K562 (cell line): ENCODE measurements around the gene SLAMF7. TPM values are rescaled to one million over a fixed set of nuclear protein-coding genes. Genes with fewer than 3 reads are reported as not detected.

Experiments
- ATAC-seq: fragments of 200-7000 bp; cut with Tn5 transposase; 3 replicates; pipeline ENCODE4 v1.9.1; 2020; ENCODE audit warnings: moderate library complexity
- BruUV-seq: library from RNA; stranded (reverse); fragments of 400-500 nt; replicated peaks from 2 replicates; lab custom pipeline; 2021; lab: Mats Ljungman, UMichigan
- CTCF ChIA-PET: fragments of 300-600 bp; formaldehyde crosslinking; extraction: SDS; loops from one replicate; lab custom pipeline; 2021; ENCODE audit warnings: low intra/inter-chr PET ratio; lab: Yijun Ruan, JAX
- POLR2A ChIA-PET: fragments of 300-600, 350-650 bp; sonication (Branson Sonifier 250); formaldehyde crosslinking; extraction: SDS; loops from one replicate; lab custom pipeline; 2021; ENCODE audit warnings: antibody characterized with exemption, inconsistent platforms; lab: Yijun Ruan, JAX
- DNase-seq, 4 experiments: peaks; one replicate each; pipeline versions ENCODE4 v3.0.0 to v3.0.0-alpha.2; 2011 to 2018; ENCODE audit warnings: low spot score in 3 of 4, mixed read lengths in 3 of 4; ENCODE audit errors: extremely low read depth in 1 of 4
- FAIRE-seq: peaks from 2 replicates; lab custom pipeline; 2011; peaks lifted over from hg19 to GRCh38; lab: Jason Lieb, UNC
- H2AFZ ChIP-seq: 2 replicates; pipeline ENCODE4 v1.6.0; 2011; ENCODE audit warnings: low read depth, low read length, control low read depth, inconsistent platforms
- H3K27ac ChIP-seq: fragments of 200-600 bp; 3 replicates; pipeline ENCODE4 v1.8.0; 2011; ENCODE audit warnings: low read depth, mild to moderate bottlenecking, control low read depth, inconsistent platforms, low read length, moderate library complexity, mixed read lengths; ENCODE audit errors: extremely low read depth
- H3K27me3 ChIP-seq, 2 experiments: fragments of 300-600 bp in 1 of 2; 2 replicates in 1 of 2; 3 replicates in 1 of 2; pipeline versions ENCODE4 v1.6.0 to v1.8.0; 2011; ENCODE audit warnings: inconsistent platforms in 2 of 2, low read length in 2 of 2, mild to moderate bottlenecking in 1 of 2, mixed read lengths in 1 of 2, moderate library complexity in 1 of 2; ENCODE audit not compliant: control insufficient read depth in 2 of 2, insufficient read depth in 2 of 2
- H3K36me3 ChIP-seq: fragments of 300-600 bp; 3 replicates; pipeline ENCODE4 v1.8.0; 2011; ENCODE audit warnings: mild to moderate bottlenecking, low read length, inconsistent platforms; ENCODE audit not compliant: control insufficient read depth, insufficient read depth
- H3K4me1 ChIP-seq, 2 experiments: fragments of 200-600 bp in 1 of 2; replicated peaks in 1 of 2; 2 replicates in 1 of 2; 3 replicates in 1 of 2; pipeline versions ENCODE4 v1.5.1 to v1.8.0; 2011; ENCODE audit warnings: inconsistent platforms in 2 of 2, low read length in 2 of 2, mild to moderate bottlenecking in 1 of 2, mixed read lengths in 1 of 2, moderate library complexity in 1 of 2; ENCODE audit not compliant: control insufficient read depth in 2 of 2, insufficient read depth in 2 of 2
- H3K4me2 ChIP-seq: 2 replicates; pipeline ENCODE4 v1.6.1; 2011; ENCODE audit warnings: low read length, control low read depth, inconsistent platforms, mixed read lengths; ENCODE audit not compliant: insufficient read depth
- H3K4me3 ChIP-seq: fragments of 200-600 bp; sonication (generic), shearing (Covaris generic); 2 replicates; pipeline ENCODE4 v1.5.1; 2016; ENCODE audit warnings: control low read depth, inconsistent platforms
- H3K79me2 ChIP-seq: fragments of 200-600 bp; 3 replicates; pipeline ENCODE4 v1.8.0; 2011; ENCODE audit warnings: low read length, inconsistent platforms; ENCODE audit not compliant: control insufficient read depth, insufficient read depth
- H3K9ac ChIP-seq, 2 experiments: 2 replicates each; pipeline versions ENCODE4 v1.6.0 to v1.6.1; 2011; ENCODE audit warnings: low read depth in 2 of 2, low read length in 2 of 2, control low read depth in 1 of 2, inconsistent platforms in 1 of 2, mild to moderate bottlenecking in 1 of 2, mixed read lengths in 1 of 2; ENCODE audit not compliant: insufficient read depth in 1 of 2
- H3K9me1 ChIP-seq: one replicate; pipeline ENCODE4 v1.6.0; 2011; ENCODE audit warnings: inconsistent platforms, mild to moderate bottlenecking, low read length, moderate library complexity; ENCODE audit not compliant: control insufficient read depth, insufficient read depth
- H3K9me3 ChIP-seq: replicated peaks from 2 replicates; pipeline ENCODE4 v1.5.1; 2011; ENCODE audit warnings: low read depth, low read length, inconsistent platforms; ENCODE audit not compliant: control insufficient read depth, insufficient read depth
- H4K20me1 ChIP-seq: replicated peaks from 2 replicates; pipeline ENCODE4 v1.6.1; 2011; ENCODE audit warnings: low read length, inconsistent platforms, mixed read lengths; ENCODE audit not compliant: control insufficient read depth, insufficient read depth
- GABPA ChIP-seq: fragments of 200-800 bp; sonication (Bioruptor generic); conservative IDR thresholded peaks from 2 replicates; pipeline ENCODE4 v1.6.1; 2016; ENCODE audit warnings: low read depth, missing genetic modification characterization, missing compliant biosample characterization
- MEF2D ChIP-seq: conservative IDR thresholded peaks from 2 replicates; pipeline ENCODE4 v1.6.1; 2016; ENCODE audit warnings: low read depth, missing genetic modification characterization, missing compliant biosample characterization
- RBM39 ChIP-seq: fragments of 200-400 bp; formaldehyde crosslinking; optimal IDR thresholded peaks from 2 replicates; pipeline ENCODE3; 2018; ENCODE audit warnings: low read depth, low read length
- STAT5B ChIP-seq: fragments of 250-450 bp; sonication (Bioruptor Pico); IDR thresholded peaks from 2 replicates; pipeline ENCODE4 v1.8.0; 2021; ENCODE audit warnings: mild to moderate bottlenecking, inconsistent platforms
- TGIF2 ChIP-seq: sonication (generic); formaldehyde crosslinking; IDR thresholded peaks from 2 replicates; pipeline ENCODE4 v1.8.1; 2022; ENCODE audit warnings: mild to moderate bottlenecking, missing genetic modification reagents, moderate library complexity
- YY1 ChIP-seq, 3 experiments: IDR thresholded peaks; 2 replicates each; pipeline ENCODE4 v1.6.1; 2011; ENCODE audit warnings: low read length in 2 of 3, mild to moderate bottlenecking in 2 of 3, moderate library complexity in 2 of 3, borderline replicate concordance in 1 of 3, control low read depth in 1 of 3, low read depth in 1 of 3; ENCODE audit not compliant: insufficient read depth in 3 of 3, insufficient replicate concordance in 2 of 3, control insufficient read depth in 1 of 3, insufficient read length in 1 of 3; ENCODE audit errors: extremely low read depth in 1 of 3
- ZBTB17 ChIP-seq: fragments of 450-650 bp; formaldehyde crosslinking; IDR thresholded peaks from 2 replicates; pipeline ENCODE4 v1.4.0; 2020; ENCODE audit warnings: mild to moderate bottlenecking
- ZNF717 ChIP-seq: fragments of 250-450 bp; sonication (Bioruptor Pico); IDR thresholded peaks from 2 replicates; pipeline ENCODE4 v1.5.0; 2021
- WGBS: fragments of 100-300 bp; shearing (Covaris generic); methylation state at CpG from one replicate; pipeline ENCODE4 v1.1.6; 2016; ENCODE audit warnings: low coverage, mixed read lengths; ENCODE audit not compliant: insufficient coverage; ENCODE audit errors: missing lambda C conversion rate; 5-methylcytosine and 5-hydroxymethylcytosine counted together
- in situ Hi-C: fragments of 300-500 bp; cut with MboI; formaldehyde crosslinking; loops from 4 replicates; pipeline ENCODE4 v1.15.0; 2018; ENCODE audit warnings: inconsistent platforms, mixed read lengths
- intact Hi-C: fragments of 100-400 bp; cut with micrococcal nuclease; formaldehyde crosslinking; loops from 2 replicates; pipeline ENCODE4 v1.14.2; 2022
- polyA plus RNA-seq, 8 experiments: library from polyadenylated mRNA; depleted of rRNA in 4 of 8; stranded (reverse) in 5 of 8; unstranded in 3 of 8; fragments of >200 nt; fragmentation: Nextera tagmentation in 2 of 8; fragmentation: Illumina TruSeq in 1 of 8; extraction: Ambion mirVana in 2 of 8; extraction: Trizol in 1 of 8; gene quantifications; 2 replicates each; pipeline versions ENCODE4 v1.2.1 to v1.2.3, GENCODE V29; 2011 to 2014; ENCODE audit warnings: inconsistent platforms in 1 of 8, missing spikeins in 1 of 8
- total RNA-seq, 7 experiments: library from RNA; depleted of rRNA in 6 of 7; stranded (reverse); fragments of >200 nt in 6 of 7; fragmentation: Illumina TruSeq in 2 of 7; extraction: Trizol in 2 of 7; gene quantifications; 2 replicates each; pipeline versions ENCODE4 v1.2.1 to v1.2.3, GENCODE V29; 2011 to 2021; ENCODE audit warnings: low replicate concordance in 1 of 7

SLAMF7 gene
- total and polyA plus RNA-seq, 9 of the 15 experiments (the other 6 are each of a cell fraction or from before 2014, with no cell fraction given): 0.11 to 1.2 (median 0.22) TPM; not detected in 2

DNA sequence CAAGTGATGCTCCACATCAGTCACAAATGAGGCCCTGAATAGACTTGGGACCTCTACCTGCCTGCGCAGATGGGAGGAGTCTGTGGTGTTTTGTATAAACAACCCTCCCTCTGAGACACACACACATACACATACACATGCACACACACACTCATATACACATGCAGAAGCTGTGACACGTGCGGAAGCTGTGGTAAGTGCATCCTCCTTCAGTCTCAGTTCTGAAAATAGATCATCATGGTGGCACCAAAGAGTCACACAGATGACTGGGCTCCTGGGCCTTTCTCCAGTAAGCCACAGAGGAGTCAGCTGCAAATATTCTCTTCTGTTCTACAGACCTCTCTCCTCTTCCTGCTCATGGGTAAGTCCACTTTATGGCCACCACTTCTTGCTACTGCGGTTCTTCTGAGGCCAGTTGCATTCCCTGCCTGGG is 56.9 kb downstream of the SLAMF7 start, which contains the start of gene LY9:
TSS of gene LY9 (plus strand) at position 224 of the 433 bp plus-strand sequence. CDS start at position 238, 14 bp downstream.
- POLR2A ChIA-PET: interaction anchor here (0.9 kb wide), 1 partner anchor 16 kb away, joined by 3 read pairs; no protein-coding TSS in a partner anchor
- in situ Hi-C loops: no loop called here
- no peaks in the 10 kb centered on the region for H3K79me2 ChIP-seq
- no peaks in the 10 kb centered on the region for H3K4me1 ChIP-seq
- no peaks in the 10 kb centered on the region for H3K9me3 ChIP-seq
- no peak within 1 kb of the TSS for H3K27ac ChIP-seq
- no TSS peak for BruUV-seq
- H2AFZ ChIP-seq: no peak within 1 kb of the TSS
- TF ChIP-seq STAT5B (CRISPR knock-in tag) (no peak), GABPA (tag) (no peak), MEF2D (tag) (no peak), ZBTB17 (CRISPR knock-in tag) (no peak), TGIF2 (no peak), ZNF717 (CRISPR knock-in tag) (no peak), RBM39 (no peak), YY1 (IDR thresholded peaks at IDR 0.05; ENCODE audit: borderline replicate concordance in 1 of 3, control insufficient read depth in 1 of 3, extremely low read depth in 1 of 3, insufficient read depth in 3 of 3, insufficient read length in 1 of 3, insufficient replicate concordance in 2 of 3, low read depth in 1 of 3, low read length in 2 of 3) (peak in 1 of 3 experiments; percentile 34)
- TF ChIP-seq, all 486 proteins: peak for 1
- ATAC-seq (no peak), DNase-seq (no peak), FAIRE-seq (no peak)
- Histone ChIP-seq H3K4me2 (no peak within 1 kb of the TSS), H3K9ac (no peak within 1 kb of the TSS), H3K36me3 (no peaks in the 10 kb centered on the region), H3K4me3 (no peak within 1 kb of the TSS), H4K20me1 (no peaks in the 10 kb centered on the region; the same call in 1 of the 2 replicates), H3K27me3 (peaks cover 0 to 19% of the 10 kb centered on the region in 2 experiments; a peak in 3 of 5 replicates), H3K9me1 (no peaks in the 10 kb centered on the region)
- intact Hi-C loops: no loop called here
- 0% methylated on average over 4 of the region's 4 CpGs for WGBS
- CTCF ChIA-PET: no interaction called here
